ENCODE results near the gene ASGR2.
A peak's percentile ranks its signal among the peaks of the same experiment; 100 is the strongest.
"Not testable (repeated sequence)": the region's sequence is repeated elsewhere in the genome, so short reads cannot be mapped to it uniquely, and the experiment has no call there.

Gene ASGR2

DNA sequence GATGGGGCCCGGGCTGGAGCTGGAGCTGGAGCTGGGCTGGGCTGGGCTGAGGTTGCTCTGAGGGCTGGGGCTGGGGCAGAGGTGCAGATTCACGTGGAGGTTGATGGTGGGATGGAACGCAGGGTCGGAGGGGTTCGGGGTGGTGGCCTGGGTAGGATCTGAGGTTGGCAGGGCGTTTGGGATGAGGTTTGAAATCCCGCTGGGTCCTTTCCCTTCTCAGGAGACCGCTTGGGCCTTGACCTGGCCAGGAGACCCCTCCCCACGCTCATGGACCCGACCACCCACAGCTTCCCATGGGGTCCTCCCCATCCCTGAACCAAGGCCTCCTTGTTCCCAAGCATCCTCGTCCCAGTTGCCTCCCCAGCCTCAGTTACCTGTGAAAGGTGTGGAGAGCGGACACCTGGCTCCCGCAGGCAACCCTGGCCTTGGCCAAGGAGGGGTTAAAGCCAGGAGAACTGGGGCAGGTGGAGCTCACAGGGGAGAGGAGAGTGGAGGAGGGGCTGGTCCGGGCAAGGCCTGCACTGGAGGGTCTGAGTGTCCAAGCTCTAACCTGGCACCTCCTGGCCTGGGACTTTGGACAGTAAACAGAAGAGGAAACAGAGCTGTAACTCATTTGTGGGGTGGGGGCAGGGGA is at the start of gene ASGR2:
Gene ASGR2, minus strand, starts transcription at position 582 of the 634 bp plus-strand sequence. CDS start 582 bp downstream, outside the sequence.
- DNase-seq = no peak

- not testable (repeated sequence) for DNase-seq
Observed at GRCh38 chr17:7159571-7159970, 44.9 kb upstream of the ASGR2 start.

GRCh38 chr17:7158424-7158823 is 43.8 kb upstream of the ASGR2 start:
- DNase-seq = not testable (repeated sequence)

- no peak for DNase-seq
Observed at GRCh38 chr17:7156342-7156940, 41.8 kb upstream of the ASGR2 start.

DNA sequence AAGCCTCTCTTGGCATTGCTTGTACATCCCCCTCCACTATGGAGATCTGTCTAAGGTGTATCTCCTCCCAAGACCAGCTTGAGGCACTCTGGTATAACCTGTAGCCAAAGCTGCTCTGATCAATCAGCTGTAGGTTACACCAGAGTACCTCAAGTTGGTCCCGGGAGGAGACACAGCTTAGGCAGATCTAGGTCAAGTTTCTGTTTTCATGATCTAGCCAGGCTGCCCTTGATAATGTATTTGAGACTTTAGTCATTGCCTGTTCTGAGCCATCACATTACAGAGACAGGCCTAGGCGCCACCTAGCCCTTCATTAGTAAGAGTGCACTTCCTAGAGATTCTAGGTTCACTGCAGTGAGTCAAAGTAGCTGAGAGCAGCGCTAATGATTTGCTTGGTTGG is 33.1 kb upstream of the ASGR2 start:
- DNase-seq = no peak

- DNase-seq = no peak
Observed at GRCh38 chr17:7146115-7146514, 31.5 kb upstream of the ASGR2 start.

GRCh38 chr17:7144213-7144612 is 29.6 kb upstream of the ASGR2 start:
- no peak for DNase-seq

GRCh38 chr17:7141824-7142223 is 27.2 kb upstream of the ASGR2 start:
- no peak for DNase-seq

GRCh38 chr17:7139400-7139799 is 24.8 kb upstream of the ASGR2 start:
- no peak for DNase-seq

DNA sequence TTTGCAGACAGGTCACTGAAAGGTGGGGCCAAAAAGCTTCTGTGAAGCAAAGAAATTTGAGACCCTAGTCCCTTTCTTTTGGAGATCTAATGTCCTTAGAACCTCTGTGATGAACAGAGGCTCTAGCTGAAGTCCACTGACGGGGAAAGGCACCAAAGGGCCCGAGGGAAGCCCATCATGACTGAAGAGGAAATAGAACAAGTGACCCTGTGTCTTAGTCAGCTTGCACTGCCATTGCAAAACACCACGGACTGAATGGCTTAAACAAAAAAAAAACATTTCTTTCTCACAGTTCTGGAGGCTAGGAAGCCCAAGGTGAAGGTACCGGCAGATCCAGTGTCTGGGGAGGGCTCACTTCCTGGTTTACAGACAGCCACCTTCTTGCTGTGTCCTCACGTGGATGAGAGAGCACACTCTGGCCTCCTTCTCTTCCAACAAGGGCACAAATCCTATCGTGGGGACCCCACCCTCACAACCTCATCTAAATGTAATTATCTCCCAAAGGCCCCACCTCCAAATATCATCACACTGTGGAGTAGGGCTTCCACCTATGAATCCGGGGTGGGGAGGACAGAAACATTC is 24.3 kb upstream of the ASGR2 start:
- DNase-seq = no peak

- DNase-seq = no peak
Observed at GRCh38 chr17:7137171-7137943, 22.7 kb upstream of the ASGR2 start.

GRCh38 chr17:7136266-7136877 is 21.8 kb upstream of the ASGR2 start:
- peak; percentile 81 to 83 for DNase-seq

DNA sequence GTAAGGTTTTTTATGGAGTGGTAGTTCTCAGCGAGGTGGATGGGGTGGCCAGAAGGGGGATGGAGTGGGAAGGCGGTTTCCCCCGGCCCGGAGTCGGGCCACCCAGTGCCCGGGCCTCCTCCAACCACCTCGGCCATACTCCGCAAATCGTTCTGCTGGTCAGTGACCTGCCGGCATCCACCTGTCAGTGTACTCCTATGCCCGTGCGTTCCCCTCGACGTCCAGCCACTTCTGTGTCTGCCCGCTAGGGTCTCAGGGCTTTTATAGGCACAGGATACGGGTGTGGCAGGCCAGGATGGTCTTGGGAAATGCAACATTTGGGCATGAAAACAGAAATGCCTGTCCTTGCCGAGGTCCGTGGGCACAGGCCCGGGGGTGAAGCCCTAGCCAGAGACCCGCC is 19.3 kb upstream of the ASGR2 start:
- DNase-seq = no peak

GRCh38 chr17:7133424-7133823 is 18.8 kb upstream of the ASGR2 start:
- peak; percentile 67 to 74 for DNase-seq

- peak; percentile 54 to 59 for DNase-seq
Observed at GRCh38 chr17:7132511-7133094, 18.0 kb upstream of the ASGR2 start.

DNA sequence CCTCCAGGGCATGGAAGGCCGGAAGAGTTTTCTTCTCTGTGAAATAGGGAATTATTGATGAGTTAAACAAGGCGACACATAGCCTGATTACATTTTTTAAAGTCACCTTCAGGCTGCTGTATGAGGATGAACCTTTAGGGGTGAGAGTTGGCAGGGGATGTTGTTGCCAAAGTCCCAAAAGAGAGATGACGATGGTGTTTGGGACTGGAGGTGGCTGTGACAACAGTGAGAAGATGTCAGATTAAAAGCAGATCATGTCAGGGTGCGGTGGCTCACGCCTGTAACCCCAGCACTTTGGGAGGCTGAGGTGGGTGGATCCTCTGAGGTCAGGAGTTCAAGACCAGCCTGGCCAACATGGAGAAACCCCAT is 16.8 kb upstream of the ASGR2 start:
- DNase-seq = no peak

DNA sequence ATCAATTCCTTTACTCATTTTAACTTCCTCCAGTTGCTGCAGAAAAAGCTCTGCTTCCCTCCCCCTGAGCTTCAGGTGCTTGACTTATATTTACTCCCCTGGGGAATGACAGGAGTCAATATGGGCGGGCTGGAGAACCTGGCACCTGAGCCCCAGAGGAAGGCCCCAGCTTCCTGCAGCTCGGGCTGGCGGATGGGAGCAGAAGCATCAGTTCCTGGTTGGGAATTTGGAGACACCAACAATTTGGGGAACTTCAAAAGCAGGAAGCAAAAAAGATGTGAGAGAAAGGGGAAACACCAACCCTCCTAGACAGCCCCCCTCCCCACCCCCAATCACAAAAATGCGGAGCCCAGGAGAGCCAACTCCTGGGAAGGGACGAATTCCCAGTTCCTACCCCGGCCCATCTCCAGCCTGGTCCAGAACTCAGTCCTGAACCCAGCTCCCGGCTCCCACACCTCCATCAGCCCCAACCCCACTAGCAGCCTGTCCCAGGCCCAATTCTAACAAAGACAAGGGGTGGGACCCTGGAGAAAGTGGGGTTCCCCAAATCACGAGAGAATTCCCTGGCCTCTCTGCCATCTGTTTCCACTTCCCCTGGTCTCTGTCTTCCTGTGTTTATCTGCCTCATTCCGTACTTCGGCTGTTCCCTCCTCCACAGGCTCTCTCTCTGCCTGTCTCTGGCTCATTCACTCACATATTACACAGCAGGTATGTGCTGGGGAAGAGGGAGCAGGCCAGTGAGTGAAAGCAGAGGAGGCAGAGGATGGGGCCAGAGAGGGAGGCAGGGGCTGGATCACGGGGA is 16.2 kb upstream of the ASGR2 start:
- no peak for DNase-seq

DNA sequence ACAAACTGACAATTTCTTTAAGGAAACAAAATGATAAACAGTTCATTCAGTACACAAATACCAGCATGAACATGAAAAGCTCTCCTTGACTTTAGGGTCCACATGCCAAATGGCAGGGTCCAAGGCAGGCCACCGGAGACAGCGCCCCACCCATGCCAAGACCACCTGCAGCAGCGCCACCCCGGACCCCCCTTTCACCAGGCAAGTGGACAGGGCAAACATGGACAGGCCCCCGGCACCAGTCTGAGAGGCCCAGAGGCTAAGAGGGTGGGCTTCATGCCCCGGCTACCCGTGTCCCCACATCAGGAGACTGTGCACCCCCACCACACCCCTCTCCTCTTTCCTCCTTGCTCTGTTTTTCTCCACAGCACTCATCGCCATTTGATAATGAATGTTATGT is 14.7 kb upstream of the ASGR2 start:
- no peak for DNase-seq

DNA sequence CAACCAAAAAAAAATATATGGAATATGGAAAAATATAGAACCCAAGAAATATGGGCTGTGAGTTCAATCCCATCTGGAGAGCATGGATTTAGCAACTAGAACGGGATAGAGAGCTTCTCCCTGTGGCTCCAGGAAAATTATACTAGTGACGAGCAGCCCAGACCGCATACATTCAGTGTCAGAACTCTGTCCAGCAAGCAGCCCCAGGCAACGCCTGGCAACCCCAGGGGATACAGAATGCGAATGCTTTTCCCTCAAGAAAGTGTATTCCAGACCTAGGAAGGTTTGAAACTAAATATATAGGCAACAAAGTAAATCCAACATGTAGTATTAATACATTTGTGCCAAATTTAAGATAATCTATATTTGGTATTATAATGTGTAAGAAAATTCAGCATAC is 13.5 kb upstream of the ASGR2 start:
- DNase-seq = no peak

GRCh38 chr17:7127501-7127900 is 12.9 kb upstream of the ASGR2 start:
- DNase-seq = not testable (repeated sequence)

- DNase-seq = not testable (repeated sequence)
Observed at GRCh38 chr17:7126386-7126785, 11.8 kb upstream of the ASGR2 start.

DNA sequence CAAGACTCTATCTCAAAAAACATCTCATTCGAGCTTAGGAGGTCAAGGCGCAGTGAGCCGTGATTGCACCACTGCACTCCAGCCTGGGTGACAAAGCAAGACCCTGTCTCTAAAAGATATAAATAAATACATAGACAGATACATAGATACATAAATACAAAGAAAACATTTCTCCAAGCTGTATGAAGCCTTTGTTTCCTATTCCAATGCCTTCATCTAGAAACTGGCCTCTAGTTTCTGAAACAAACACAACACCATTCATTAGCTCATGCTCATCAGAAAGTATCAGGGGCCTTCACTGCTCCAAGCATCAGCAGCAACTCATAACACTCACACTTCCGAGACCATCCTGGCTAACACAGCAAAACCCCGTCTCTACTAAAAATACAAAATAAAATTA is 10.3 kb upstream of the ASGR2 start:
- DNase-seq = no peak
